ENCODE measurements around the gene TBCCD1.
"Not testable (repeated sequence)": the region's sequence is repeated elsewhere in the genome, so short reads cannot be mapped to it uniquely, and the experiment has no call there.

Gene TBCCD1

GRCh38 chr3:186544281-186544680, 22.9 kb downstream of the TBCCD1 start, which contains the start of gene CRYGS:
Gene CRYGS (minus strand): TSS chr3:186544380. CDS start chr3:186544326, 54 bp downstream.
- no peak for DNase-seq

- no peak for DNase-seq
Observed at GRCh38 chr3:186540835-186541226, 26.3 kb downstream of the TBCCD1 start.

GRCh38 chr3:186540221-186540834, 26.8 kb downstream of the TBCCD1 start:
- DNase-seq: peak; percentile 49

GRCh38 chr3:186538779-186539178, 28.4 kb downstream of the TBCCD1 start:
- DNase-seq: no peak

GRCh38 chr3:186536883-186537844, 30.0 kb downstream of the TBCCD1 start:
- peak; percentile 48 for DNase-seq

GRCh38 chr3:186534113-186534669, 32.9 kb downstream of the TBCCD1 start:
- DNase-seq: peak; percentile 94

- peak; percentile 49 for DNase-seq
Observed at GRCh38 chr3:186532598-186533072, 34.5 kb downstream of the TBCCD1 start.

- DNase-seq: not testable (repeated sequence)
Observed at GRCh38 chr3:186531694-186532093, 35.4 kb downstream of the TBCCD1 start.

- no peak for DNase-seq
Observed at GRCh38 chr3:186530415-186530814, 36.7 kb downstream of the TBCCD1 start.

GRCh38 chr3:186529201-186529999, 37.7 kb downstream of the TBCCD1 start:
- DNase-seq: no peak

- DNase-seq: no peak
Observed at GRCh38 chr3:186526256-186526606, 40.9 kb downstream of the TBCCD1 start.

GRCh38 chr3:186525369-186526255, 41.5 kb downstream of the TBCCD1 start:
- no peak for DNase-seq

GRCh38 chr3:186524616-186525015, 42.5 kb downstream of the TBCCD1 start:
- no peak for DNase-seq

- DNase-seq: no peak
Observed at GRCh38 chr3:186523434-186523833, 43.7 kb downstream of the TBCCD1 start.

GRCh38 chr3:186523022-186523421, 44.1 kb downstream of the TBCCD1 start:
- no peak for DNase-seq

GRCh38 chr3:186520957-186521842, 45.9 kb downstream of the TBCCD1 start:
- DNase-seq: no peak

GRCh38 chr3:186520431-186520830, 46.7 kb downstream of the TBCCD1 start:
- DNase-seq: no peak

GRCh38 chr3:186519021-186519658, 48.0 kb downstream of the TBCCD1 start:
- no peak for DNase-seq

- no peak for DNase-seq
Observed at GRCh38 chr3:186517218-186517617, 49.9 kb downstream of the TBCCD1 start.

GRCh38 chr3:186516646-186517045, 50.5 kb downstream of the TBCCD1 start:
- DNase-seq: peak; percentile 16

Measured in MV-4-11 (cell line).